Gastroesophageal sphincter (tissue), 3 donors: ENCODE results near the gene SLC25A42.

Source experiments
- CTCF ChIP-seq, 4 experiments: fragments of 200-600 bp in 2 of 4; fragments of 450-650 bp in 2 of 4; sonication (generic) in 1 of 4; IDR thresholded peaks; one replicate each; pipeline ENCODE4 v1.5.1; 2017 to 2019; ENCODE audit warnings: antibody characterized with exemption in 4 of 4, mild to moderate bottlenecking in 2 of 4, moderate library complexity in 2 of 4
- EP300 ChIP-seq: sonication (generic); formaldehyde crosslinking; IDR thresholded peaks from one replicate; pipeline ENCODE4 v1.6.1; 2017; ENCODE audit warnings: antibody characterized with exemption, mild to moderate bottlenecking

DNA sequence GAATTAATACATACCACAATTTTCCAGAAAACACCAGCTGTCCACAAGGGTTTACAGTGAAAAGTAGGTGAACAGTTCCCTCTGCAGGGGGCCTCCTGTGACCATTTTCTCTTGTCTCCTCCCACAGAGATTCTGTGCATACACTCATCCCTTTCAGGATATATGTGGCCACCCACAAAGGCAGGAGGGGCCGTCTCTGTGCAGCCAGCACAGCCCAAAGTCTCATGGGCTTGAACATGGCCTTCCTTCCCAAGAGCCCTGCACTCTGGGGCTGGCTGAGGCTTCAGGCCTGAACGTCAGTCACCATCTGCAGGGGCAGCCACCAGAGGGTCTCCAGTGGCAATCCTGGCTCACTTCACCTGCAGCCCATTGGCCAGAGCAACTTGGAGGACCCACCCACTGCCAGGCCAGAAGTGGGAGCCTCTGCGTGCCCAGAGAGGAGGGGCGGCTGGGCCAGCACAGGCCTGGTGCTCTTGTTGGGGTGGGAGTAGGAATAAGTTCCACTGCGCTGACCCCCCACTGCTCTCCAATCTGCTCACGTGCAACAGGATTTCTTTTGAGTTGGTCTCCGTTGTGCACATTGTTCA lies 49.3 kb downstream of the SLC25A42 start:
- no peak for TF ChIP-seq EP300
- no peak for TF ChIP-seq CTCF (IDR thresholded peaks at IDR 0.05)
